Skeletal muscle satellite cell (primary cell): ENCODE measurements around the gene KCNG2.

Source experiments
- H3K27me3 ChIP-seq: 2 replicates; pipeline ENCODE4 v1.7.0; 2013; ENCODE audit warnings: low read length; ENCODE audit not compliant: control insufficient read depth, insufficient read depth
- H3K36me3 ChIP-seq: 2 replicates; pipeline ENCODE4 v1.7.0; 2013; ENCODE audit warnings: mild to moderate bottlenecking, control low read depth, low read length; ENCODE audit not compliant: insufficient read depth
- H3K4me1 ChIP-seq: 2 replicates; pipeline ENCODE4 v1.7.0; 2013; ENCODE audit warnings: low read length; ENCODE audit not compliant: control insufficient read depth, insufficient read depth
- H3K4me2 ChIP-seq: 2 replicates; pipeline ENCODE4 v1.7.0; 2013; ENCODE audit warnings: mild to moderate bottlenecking, low read length
- H3K4me3 ChIP-seq: 2 replicates; pipeline ENCODE4 v1.7.0; 2013; ENCODE audit warnings: low read length
- H3K9ac ChIP-seq: 2 replicates; pipeline ENCODE4 v1.7.0; 2013; ENCODE audit warnings: mild to moderate bottlenecking, low read depth, low read length, moderate library complexity
- H3K9me3 ChIP-seq: replicated peaks from 2 replicates; pipeline ENCODE4 v1.7.0; 2013; ENCODE audit warnings: mild to moderate bottlenecking, control low read depth, low read length

KCNG2 gene

DNA sequence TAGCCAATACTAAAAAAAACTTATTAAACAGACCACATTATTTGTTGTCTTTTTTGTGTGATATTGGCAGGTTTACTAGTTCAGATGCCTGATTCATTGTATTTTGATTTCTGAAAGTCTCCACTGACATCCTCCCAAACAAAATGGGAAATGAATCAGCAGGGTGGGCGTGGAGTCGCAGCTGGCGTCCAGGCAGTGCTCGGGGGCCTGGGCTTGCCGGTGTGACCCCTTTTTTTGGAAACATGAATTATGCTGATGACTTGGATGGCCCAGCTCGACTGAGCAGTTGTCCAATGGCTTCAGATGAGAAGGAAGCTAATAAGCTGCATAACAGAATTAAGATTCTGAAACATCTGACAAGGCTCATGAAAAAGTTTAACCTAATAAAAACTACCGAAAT lies 1.7 kb upstream of the KCNG2 start:
- Histone ChIP-seq H3K36me3 (no peaks in the 10 kb centered on the region), H3K9me3 (no peaks in the 10 kb centered on the region), H3K4me2 (no peak overlapping the region), H3K4me1 (peaks cover 35% of the 10 kb centered on the region), H3K27me3 (peaks cover 50% of the 10 kb centered on the region), H3K4me3 (no peak overlapping the region), H3K9ac (no peak overlapping the region)

GRCh38 chr18:79796531-79797405 lies 970 bp upstream of the KCNG2 start:
- Histone ChIP-seq H3K36me3 (no peaks in the 10 kb centered on the region), H3K9me3 (no peaks in the 10 kb centered on the region), H3K4me2 (peak overlapping the region; percentile 47), H3K4me3 (no peak overlapping the region), H3K9ac (no peak overlapping the region), H3K4me1 (peaks cover 29% of the 10 kb centered on the region), H3K27me3 (peaks cover 57% of the 10 kb centered on the region)

DNA sequence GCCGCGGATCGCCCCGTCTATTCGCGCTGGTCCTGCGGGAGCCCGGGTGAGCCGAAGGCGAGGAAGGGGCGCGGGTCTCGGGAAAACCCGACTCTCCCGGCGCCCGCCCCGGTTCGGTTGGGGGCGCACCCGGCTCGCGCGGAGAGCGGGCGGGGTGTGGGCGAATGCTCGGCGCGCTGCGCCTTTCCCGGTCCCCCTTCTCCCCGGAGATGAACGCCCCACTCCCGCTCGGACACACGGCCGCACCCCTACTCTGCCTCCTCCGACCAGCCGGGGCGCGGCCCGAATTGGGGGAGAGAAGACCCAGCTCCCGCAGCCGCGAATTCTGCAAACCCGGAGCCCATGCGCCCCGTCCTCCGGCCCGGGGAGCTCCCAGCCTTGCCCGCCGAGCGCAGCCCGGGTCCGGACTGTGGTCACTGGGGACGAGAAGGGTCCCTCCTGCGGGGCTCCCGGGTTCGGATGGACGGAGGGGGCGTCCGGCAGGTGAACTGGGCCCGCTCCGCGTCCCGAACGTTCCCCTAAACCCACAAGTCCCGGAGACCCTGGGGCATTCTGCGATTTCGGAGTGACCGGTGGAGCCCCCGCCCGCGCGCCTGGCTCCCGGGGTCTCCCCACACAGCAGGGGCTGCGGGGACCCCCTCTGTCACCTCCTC lies 734 bp downstream of the KCNG2 start:
- Histone ChIP-seq H3K4me3 (no peak overlapping the region), H3K9ac (no peak overlapping the region), H3K27me3 (peaks cover 63% of the 10 kb centered on the region), H3K4me1 (peaks cover 23% of the 10 kb centered on the region), H3K9me3 (no peaks in the 10 kb centered on the region), H3K36me3 (no peaks in the 10 kb centered on the region), H3K4me2 (peak overlapping the region; percentile 29)

GRCh38 chr18:79798999-79799370 lies 1.2 kb downstream of the KCNG2 start:
- Histone ChIP-seq H3K4me3 (no peak overlapping the region), H3K9ac (no peak overlapping the region), H3K9me3 (no peaks in the 10 kb centered on the region)

DNA sequence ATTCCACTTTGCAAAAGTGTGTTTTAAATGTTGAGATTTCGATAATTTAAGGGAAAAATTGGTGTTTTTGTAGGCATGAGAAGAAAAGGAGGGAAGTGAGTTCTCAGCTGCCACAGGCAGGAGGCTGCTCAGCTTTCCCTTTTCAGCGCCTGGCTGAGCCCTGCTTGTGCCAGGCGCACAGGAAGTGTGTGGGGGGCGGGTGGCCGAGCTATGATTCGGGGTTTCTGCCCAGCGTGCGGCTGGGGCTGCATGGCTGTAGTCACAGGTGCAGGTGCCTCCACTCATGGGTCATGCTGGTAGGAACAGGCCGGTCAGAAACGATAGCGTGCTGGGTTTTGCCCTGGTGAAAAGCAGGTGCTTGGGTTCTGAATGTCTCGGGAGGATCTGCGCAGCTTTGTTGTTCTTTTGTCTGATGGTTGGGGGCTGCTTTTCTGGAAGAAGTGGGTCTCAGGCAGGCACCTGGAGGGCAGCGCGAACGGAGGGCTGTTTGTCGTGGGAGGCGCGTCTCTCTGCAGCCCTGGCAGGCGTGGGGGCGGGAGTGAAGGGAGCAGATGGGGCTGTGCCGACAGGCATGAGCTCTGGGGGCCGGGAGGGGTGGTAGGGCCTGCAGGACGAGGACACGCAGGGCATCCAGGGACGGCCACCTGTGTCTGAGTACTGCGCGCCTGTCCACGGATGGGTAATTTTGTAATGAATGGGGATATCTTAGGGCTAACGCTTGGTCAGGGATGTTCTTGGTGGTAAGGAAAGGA lies 2.1 kb downstream of the KCNG2 start:
- no peak overlapping the region for H3K9ac ChIP-seq
- no peaks in the 10 kb centered on the region for H3K36me3 ChIP-seq
- no peaks in the 10 kb centered on the region for H3K9me3 ChIP-seq
- H3K4me1 ChIP-seq: peaks cover 23% of the 10 kb centered on the region
- no peak overlapping the region for H3K4me3 ChIP-seq
- H3K27me3 ChIP-seq: peaks cover 75% of the 10 kb centered on the region
- no peak overlapping the region for H3K4me2 ChIP-seq

More at GRCh38 chr18:79798999-79799370, 1.2 kb downstream of the KCNG2 start:
- H3K4me2 ChIP-seq: no peak overlapping the region
- no peaks in the 10 kb centered on the region for H3K36me3 ChIP-seq
- peaks cover 23% of the 10 kb centered on the region for H3K4me1 ChIP-seq
- H3K27me3 ChIP-seq: peaks cover 68% of the 10 kb centered on the region

GRCh38 chr18:79800371-79801180 lies 2.8 kb downstream of the KCNG2 start:
- H3K9me3 ChIP-seq: no peaks in the 10 kb centered on the region
- no peak overlapping the region for H3K4me3 ChIP-seq
- peaks cover 21% of the 10 kb centered on the region for H3K4me1 ChIP-seq
- H3K27me3 ChIP-seq: peaks cover 83% of the 10 kb centered on the region
- H3K4me2 ChIP-seq: no peak overlapping the region
- H3K36me3 ChIP-seq: no peaks in the 10 kb centered on the region
- no peak overlapping the region for H3K9ac ChIP-seq

- H3K9me3 ChIP-seq: no peaks in the 10 kb centered on the region
- H3K9ac ChIP-seq: no peak overlapping the region
- peaks cover 15% of the 10 kb centered on the region for H3K4me1 ChIP-seq
- H3K4me2 ChIP-seq: no peak overlapping the region
- H3K36me3 ChIP-seq: no peaks in the 10 kb centered on the region
- H3K27me3 ChIP-seq: peaks cover 89% of the 10 kb centered on the region
- H3K4me3 ChIP-seq: no peak overlapping the region
Measured at GRCh38 chr18:79801217-79801616, 3.5 kb downstream of the KCNG2 start.

DNA sequence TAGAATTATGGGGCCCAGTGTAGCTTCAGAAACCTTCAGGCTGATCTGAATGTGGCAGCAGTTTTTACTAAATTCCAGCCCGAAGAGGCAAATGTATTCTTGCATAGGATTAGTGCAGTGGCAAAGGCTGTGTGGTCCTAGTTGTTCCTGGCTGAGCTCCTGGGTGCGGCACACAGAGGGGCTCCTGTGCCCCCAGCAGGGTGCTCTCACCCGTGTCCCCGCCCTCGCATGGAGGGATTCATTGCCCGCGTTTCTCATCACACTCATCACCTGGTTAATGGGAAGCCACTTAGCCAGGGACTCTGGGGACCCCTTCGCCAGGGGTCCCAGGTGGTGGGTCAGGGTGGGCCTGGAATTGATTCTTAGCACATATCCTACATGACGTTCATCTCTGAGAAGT lies 3.9 kb downstream of the KCNG2 start:
- H3K4me3 ChIP-seq: no peak overlapping the region
- peaks cover 88% of the 10 kb centered on the region for H3K27me3 ChIP-seq
- no peaks in the 10 kb centered on the region for H3K9me3 ChIP-seq
- no peaks in the 10 kb centered on the region for H3K36me3 ChIP-seq
- no peak overlapping the region for H3K9ac ChIP-seq
- H3K4me1 ChIP-seq: peaks cover 10% of the 10 kb centered on the region
- no peak overlapping the region for H3K4me2 ChIP-seq

DNA sequence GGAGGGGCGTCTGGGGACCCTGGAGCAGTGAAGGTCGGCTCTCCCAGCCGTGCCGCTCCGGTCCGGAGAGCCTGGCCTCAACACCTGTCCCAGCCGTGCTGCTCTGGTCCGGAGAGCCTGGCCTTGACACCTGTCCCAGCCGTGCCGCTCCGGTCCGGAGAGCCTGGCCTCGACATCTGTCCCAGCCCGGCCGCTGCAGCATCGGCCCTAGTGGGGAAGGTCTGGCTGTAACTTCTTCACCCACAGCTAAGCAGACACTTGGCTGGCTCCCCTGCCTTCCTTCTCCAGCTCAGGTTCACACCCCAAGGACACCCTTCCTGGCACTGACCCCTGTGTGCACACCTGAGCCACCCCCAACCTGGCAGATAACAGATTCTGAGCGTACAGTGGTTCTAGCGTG lies 4.6 kb downstream of the KCNG2 start:
- Histone ChIP-seq H3K4me1 (peaks cover 4% of the 10 kb centered on the region), H3K4me2 (no peak overlapping the region), H3K36me3 (no peaks in the 10 kb centered on the region), H3K27me3 (peaks cover 85% of the 10 kb centered on the region), H3K9me3 (no peaks in the 10 kb centered on the region), H3K9ac (no peak overlapping the region), H3K4me3 (no peak overlapping the region)

GRCh38 chr18:79803611-79804051 lies 5.9 kb downstream of the KCNG2 start:
- no peak overlapping the region for H3K9ac ChIP-seq

More at GRCh38 chr18:79803611-79804051, 5.9 kb downstream of the KCNG2 start:
- Histone ChIP-seq H3K4me1 (no peaks in the 10 kb centered on the region), H3K36me3 (no peaks in the 10 kb centered on the region), H3K4me2 (no peak overlapping the region), H3K27me3 (peaks cover 77% of the 10 kb centered on the region), H3K9me3 (no peaks in the 10 kb centered on the region), H3K4me3 (no peak overlapping the region)
